Measurements from ENCODE around the gene DIP2B. TPM values are rescaled to one million over a fixed set of nuclear protein-coding genes. Genes with fewer than 3 reads are reported as not detected.

The DIP2B gene
- total and polyA plus RNA-seq, 9 donors, result 7.2 to 33.3 (median 19.2) TPM

DNA sequence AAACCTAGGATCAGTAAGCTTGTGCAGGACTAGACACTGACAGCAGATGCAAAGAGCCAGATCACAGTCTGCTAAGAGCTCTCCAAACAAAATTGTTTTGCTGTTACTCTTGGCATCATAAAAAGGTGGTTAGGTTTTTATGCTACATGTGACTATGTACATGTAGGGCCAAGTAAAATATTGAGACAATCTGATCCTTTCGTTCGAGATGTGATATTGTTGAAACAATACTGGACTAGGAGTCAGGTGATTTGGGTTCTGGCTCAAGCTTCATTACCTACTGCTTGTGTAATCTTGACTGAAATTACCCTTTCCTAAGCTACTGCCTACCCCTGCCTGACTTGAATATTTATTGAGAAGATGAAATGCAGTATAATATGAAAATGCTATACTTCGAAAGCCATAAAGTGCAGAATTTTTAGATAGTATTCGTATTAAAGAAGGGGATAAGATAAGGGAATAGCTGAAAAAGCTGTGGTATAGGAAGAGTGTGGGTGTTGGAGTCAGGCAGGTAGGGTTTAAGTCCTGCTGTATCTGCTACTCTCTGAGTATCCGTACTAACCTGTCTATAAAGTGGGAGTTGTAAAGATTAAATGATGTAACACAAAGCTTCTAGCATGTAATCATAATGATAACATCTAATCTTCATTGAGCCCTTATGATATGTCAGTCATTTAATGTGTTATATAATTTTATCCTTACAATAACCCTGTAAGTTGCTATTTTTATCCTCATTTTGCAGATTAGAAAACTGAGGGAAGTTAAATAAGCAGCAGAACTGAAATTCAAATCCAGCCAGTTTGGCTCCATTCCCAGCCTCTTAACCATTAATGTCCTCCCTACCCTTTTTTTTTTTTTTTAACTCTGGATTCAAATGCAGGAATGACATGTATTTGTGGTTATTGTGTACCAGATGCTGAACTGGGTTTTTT, 220.5 kb downstream of the DIP2B start:
- Histone ChIP-seq H3K27ac (no peak overlapping the region), H3K36me3 (no peaks in the 10 kb centered on the region)
- DNase-seq, result no peak

DNA sequence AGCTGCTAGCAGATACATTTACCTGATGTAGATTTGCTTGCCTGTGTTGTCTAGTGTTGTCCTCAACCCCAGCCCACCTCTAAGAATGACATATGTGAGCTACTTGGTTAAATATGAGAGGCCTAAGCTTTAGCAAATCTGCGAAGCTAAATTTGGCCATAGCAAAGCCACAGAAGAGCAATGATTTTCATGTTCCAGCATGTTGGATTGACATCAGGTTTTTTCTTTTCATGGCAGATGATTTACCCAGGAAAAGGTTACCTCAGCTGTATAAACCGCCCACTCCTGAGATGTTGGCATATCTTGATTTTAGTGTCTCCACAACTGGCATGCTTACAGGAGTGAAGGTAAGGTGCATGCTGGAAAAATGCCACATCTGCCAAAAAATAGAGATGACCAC, 222.7 kb downstream of the DIP2B start:
- no peaks in the 10 kb centered on the region for H3K27me3 ChIP-seq
- intact Hi-C loops (cut with DNase I), result no loop called here
- H3K27ac ChIP-seq, result no peak overlapping the region
- H3K9me3 ChIP-seq, result no peaks in the 10 kb centered on the region
- H3K36me3 ChIP-seq, result no peaks in the 10 kb centered on the region
- H3K4me1 ChIP-seq (ENCODE audit: insufficient read depth), result no peaks in the 10 kb centered on the region
- TF ChIP-seq POLR2A (IDR thresholded peaks at IDR 0.05) (no peak), EP300 (IDR thresholded peaks at IDR 0.05) (no peak)
- TF ChIP-seq, protein P1, sequence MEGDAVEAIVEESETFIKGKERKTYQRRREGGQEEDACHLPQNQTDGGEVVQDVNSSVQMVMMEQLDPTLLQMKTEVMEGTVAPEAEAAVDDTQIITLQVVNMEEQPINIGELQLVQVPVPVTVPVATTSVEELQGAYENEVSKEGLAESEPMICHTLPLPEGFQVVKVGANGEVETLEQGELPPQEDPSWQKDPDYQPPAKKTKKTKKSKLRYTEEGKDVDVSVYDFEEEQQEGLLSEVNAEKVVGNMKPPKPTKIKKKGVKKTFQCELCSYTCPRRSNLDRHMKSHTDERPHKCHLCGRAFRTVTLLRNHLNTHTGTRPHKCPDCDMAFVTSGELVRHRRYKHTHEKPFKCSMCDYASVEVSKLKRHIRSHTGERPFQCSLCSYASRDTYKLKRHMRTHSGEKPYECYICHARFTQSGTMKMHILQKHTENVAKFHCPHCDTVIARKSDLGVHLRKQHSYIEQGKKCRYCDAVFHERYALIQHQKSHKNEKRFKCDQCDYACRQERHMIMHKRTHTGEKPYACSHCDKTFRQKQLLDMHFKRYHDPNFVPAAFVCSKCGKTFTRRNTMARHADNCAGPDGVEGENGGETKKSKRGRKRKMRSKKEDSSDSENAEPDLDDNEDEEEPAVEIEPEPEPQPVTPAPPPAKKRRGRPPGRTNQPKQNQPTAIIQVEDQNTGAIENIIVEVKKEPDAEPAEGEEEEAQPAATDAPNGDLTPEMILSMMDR (IDR thresholded peaks at IDR 0.05), result no peak
- no peak for DNase-seq
- H3K4me3 ChIP-seq, result no peak overlapping the region
- WGBS, 3 donors, result 87 to 92% (median 88%) methylated on average over 2 of the region's 2 CpGs

More for the DNA sequence above, 220.5 kb downstream of the DIP2B start:
- no peaks in the 10 kb centered on the region for H3K4me1 ChIP-seq (ENCODE audit: insufficient read depth)
- TF ChIP-seq EP300 (IDR thresholded peaks at IDR 0.05), result no peak
- TF ChIP-seq, protein P1 (IDR thresholded peaks at IDR 0.05), result no peak
- no peak overlapping the region for H3K4me3 ChIP-seq
- no peaks in the 10 kb centered on the region for H3K27me3 ChIP-seq
- intact Hi-C loops (cut with DNase I), result no loop called here
- H3K9me3 ChIP-seq, result no peaks in the 10 kb centered on the region
- 63 to 78% (median 68%) methylated on average over 5 of the region's 5 CpGs for WGBS, 3 donors

DNA sequence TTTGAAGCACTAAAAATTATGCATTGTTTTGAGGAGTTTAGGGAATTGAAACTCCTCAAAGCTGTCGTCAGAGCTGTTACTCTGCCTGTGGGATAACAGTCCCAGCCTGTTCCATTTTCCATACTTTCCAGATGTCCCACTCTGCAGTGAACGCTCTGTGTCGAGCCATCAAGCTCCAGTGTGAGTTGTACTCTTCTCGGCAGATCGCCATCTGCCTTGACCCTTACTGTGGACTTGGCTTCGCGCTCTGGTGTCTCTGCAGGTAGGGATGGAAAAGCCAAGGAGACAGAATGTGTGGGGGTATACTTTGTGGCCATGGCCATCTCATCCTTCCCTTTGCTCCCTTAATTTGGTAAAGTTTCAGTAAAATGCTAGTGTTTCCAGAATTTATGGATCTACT, 223.6 kb downstream of the DIP2B start:
- Histone ChIP-seq H3K4me1 (ENCODE audit: insufficient read depth) (no peaks in the 10 kb centered on the region), H3K9me3 (no peaks in the 10 kb centered on the region), H3K36me3 (no peaks in the 10 kb centered on the region), H3K27me3 (no peaks in the 10 kb centered on the region), H3K4me3 (no peak overlapping the region), H3K27ac (no peak overlapping the region)
- intact Hi-C loops (cut with DNase I), result no loop called here
- DNase-seq, result no peak
- TF ChIP-seq POLR2A (IDR thresholded peaks at IDR 0.05) (no peak), EP300 (IDR thresholded peaks at IDR 0.05) (no peak)
- TF ChIP-seq, protein P1 (IDR thresholded peaks at IDR 0.05), result no peak
- 54 to 60% (median 57%) methylated on average over 7 of the region's 7 CpGs for WGBS, 3 donors

DNA sequence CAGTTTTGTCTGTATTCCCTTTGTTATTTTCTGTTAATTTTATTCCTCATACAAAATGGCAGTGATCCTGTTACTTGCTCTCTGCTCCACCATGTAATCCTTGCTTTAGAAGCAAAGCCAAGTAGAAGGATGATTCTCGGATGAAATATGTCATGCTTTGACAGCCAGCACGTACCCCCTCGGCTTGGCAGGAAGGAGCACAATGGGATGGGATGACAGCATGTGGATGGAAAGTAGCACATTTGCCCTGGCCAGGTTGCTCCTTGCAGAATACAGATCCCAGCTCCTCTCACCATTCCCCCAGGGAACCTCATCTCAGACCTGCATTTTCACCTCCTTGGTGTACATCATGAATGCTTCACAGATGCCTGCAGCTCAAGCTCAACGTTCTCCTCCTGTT, 224.1 kb downstream of the DIP2B start:
- 49 to 63% (median 52%) methylated on average over 4 of the region's 4 CpGs for WGBS, 3 donors
- no peak for DNase-seq
- no peak for TF ChIP-seq POLR2A (IDR thresholded peaks at IDR 0.05)
- no peak for TF ChIP-seq EP300 (IDR thresholded peaks at IDR 0.05)
- TF ChIP-seq, protein P1 (IDR thresholded peaks at IDR 0.05), result no peak
- Histone ChIP-seq H3K9me3 (no peaks in the 10 kb centered on the region), H3K27ac (no peak overlapping the region), H3K36me3 (no peaks in the 10 kb centered on the region), H3K4me1 (ENCODE audit: insufficient read depth) (no peaks in the 10 kb centered on the region), H3K4me3 (no peak overlapping the region), H3K27me3 (no peaks in the 10 kb centered on the region)
- intact Hi-C loops (cut with DNase I), result no loop called here

Measured in ovary (tissue), 9 donors.